Measurements from ENCODE around the gene EPM2A.

EPM2A gene

DNA sequence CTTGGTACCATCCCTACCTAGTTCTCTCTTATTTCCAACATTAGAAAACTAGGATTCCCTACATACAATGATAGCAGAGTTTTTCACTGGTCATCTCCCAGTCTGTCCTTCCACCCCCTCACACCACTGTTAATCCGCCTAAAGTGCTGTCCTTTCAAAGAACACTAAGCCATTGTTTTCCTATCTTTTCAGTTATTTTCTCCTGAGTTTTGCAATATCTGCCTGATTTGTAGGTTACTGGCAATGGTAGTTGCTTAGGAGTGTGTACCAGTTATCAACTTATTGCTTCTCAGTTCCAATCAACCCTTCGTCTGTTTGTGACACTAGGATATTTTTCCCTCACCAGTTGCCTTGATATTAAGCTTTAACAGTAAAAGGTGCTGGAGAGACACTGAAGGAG, 135.0 kb downstream of the EPM2A start:
- no peak for DNase-seq

- DNase-seq, result no peak
These were observed 146.3 kb downstream of the EPM2A start for GRCh38 chr6:145588981-145589380.

- no peak for DNase-seq
These were observed 148.0 kb downstream of the EPM2A start for GRCh38 chr6:145587334-145587733.

- no peak for DNase-seq
These were observed 151.6 kb downstream of the EPM2A start for GRCh38 chr6:145583753-145584152.
